Calu3 (cell line): ENCODE results near the gene RABGAP1. TPM values are rescaled to one million over a fixed set of nuclear protein-coding genes. Genes with fewer than 3 reads are reported as not detected.

ENCODE experiments used
- BruUV-seq: library from RNA; stranded (reverse); fragments of 400-500 nt; replicated peaks from 2 replicates; lab custom pipeline; 2021; lab: Mats Ljungman, UMichigan
- CTCF ChIA-PET: fragments of 300-600 bp; sonication (Branson Sonifier 250); formaldehyde crosslinking; loops from one replicate; lab custom pipeline; 2022; ENCODE audit warnings: antibody characterized with exemption; lab: Charles Lee
- DNase-seq: peaks from one replicate; pipeline ENCODE4 v3.0.0; 2022
- H3K27ac Mint-ChIP-seq: one replicate; pipeline ENCODE4 v1.8.0; 2022; ENCODE audit warnings: mixed read lengths; ENCODE audit not compliant: unreplicated experiment
- H3K27me3 Mint-ChIP-seq: one replicate; pipeline ENCODE4 v1.8.0; 2022; ENCODE audit warnings: mixed read lengths; ENCODE audit not compliant: unreplicated experiment
- H3K36me3 Mint-ChIP-seq: one replicate; pipeline ENCODE4 v1.8.0; 2022; ENCODE audit warnings: mild to moderate bottlenecking, moderate library complexity, mixed read lengths; ENCODE audit not compliant: insufficient read depth, unreplicated experiment
- H3K4me1 Mint-ChIP-seq: one replicate; pipeline ENCODE4 v1.8.0; 2022; ENCODE audit warnings: mild to moderate bottlenecking, low read depth, mixed read lengths; ENCODE audit not compliant: unreplicated experiment
- H3K4me3 Mint-ChIP-seq: one replicate; pipeline ENCODE4 v1.8.0; 2022; ENCODE audit warnings: mild to moderate bottlenecking, low read depth, moderate library complexity, mixed read lengths; ENCODE audit not compliant: unreplicated experiment
- H3K9me3 Mint-ChIP-seq: one replicate; pipeline ENCODE4 v1.8.0; 2022; ENCODE audit warnings: low read depth, mixed read lengths; ENCODE audit not compliant: unreplicated experiment
- CTCF ChIP-seq: fragments of 200-600 bp; IDR thresholded peaks from one replicate; pipeline ENCODE4 v1.8.0; 2022; ENCODE audit warnings: antibody characterized with exemption; ENCODE audit not compliant: unreplicated experiment
- intact Hi-C: fragments of 100-400 bp; cut with micrococcal nuclease; formaldehyde crosslinking; loops from one replicate; pipeline ENCODE4 v1.10.0; 2022; ENCODE audit not compliant: unreplicated experiment
- total RNA-seq: library from RNA; stranded (reverse); gene quantifications from 2 replicates; pipeline ENCODE4 v1.2.3, GENCODE V29; 2022

The RABGAP1 gene
- total RNA-seq, 1 experiment from 2014 or later = 57.9 TPM

GRCh38 chr9:123089790-123090189 is 149.0 kb downstream of the RABGAP1 start:
- Mint-ChIP-seq H3K4me1 (no peaks in the 10 kb centered on the region), H3K27ac (no peak overlapping the region), H3K27me3 (no peaks in the 10 kb centered on the region), H3K9me3 (no peaks in the 10 kb centered on the region), H3K4me3 (no peak overlapping the region), H3K36me3 (peaks cover 15% of the 10 kb centered on the region)
- intact Hi-C loops = no loop called here
- BruUV-seq = no TSS peak
- no peak for DNase-seq
- TF ChIP-seq CTCF = no peak
- CTCF ChIA-PET = no interaction called here

DNA sequence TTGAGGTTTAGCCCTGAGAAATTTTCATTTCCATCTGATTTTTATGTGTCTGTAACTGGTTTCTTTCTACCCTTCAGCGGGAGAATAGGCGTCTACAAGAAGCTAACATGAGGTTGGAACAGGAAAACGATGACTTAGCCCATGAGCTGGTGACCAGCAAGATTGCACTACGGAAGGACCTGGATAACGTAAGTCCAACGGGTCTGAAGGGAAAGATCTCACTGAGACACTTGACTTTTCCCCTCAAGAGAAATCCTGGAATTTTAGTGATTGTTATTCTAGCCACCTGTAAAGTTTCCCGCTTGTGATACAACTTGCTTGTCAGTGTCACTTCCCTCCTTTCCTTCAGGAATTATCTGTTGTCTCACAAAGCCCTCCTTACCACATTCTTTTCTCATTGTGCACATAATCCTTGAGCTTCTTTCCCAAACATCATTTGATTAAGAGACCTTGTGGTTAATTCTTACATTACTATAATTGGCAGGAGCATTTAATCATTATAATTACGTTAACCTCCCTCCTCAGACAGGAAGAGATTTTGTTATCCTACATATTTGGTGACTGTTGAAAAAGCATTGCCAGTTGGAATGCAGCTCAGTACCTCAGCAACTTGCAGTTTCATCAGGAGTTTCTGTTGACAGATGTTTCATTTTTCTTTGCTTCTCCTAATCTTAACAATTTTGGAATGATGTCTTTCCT is 149.5 kb downstream of the RABGAP1 start:
- H3K27me3 Mint-ChIP-seq = no peaks in the 10 kb centered on the region
- peaks cover 15% of the 10 kb centered on the region for H3K36me3 Mint-ChIP-seq
- H3K4me3 Mint-ChIP-seq = no peak overlapping the region
- CTCF ChIA-PET = no interaction called here
- DNase-seq = no peak
- H3K9me3 Mint-ChIP-seq = no peaks in the 10 kb centered on the region
- intact Hi-C loops = no loop called here
- H3K4me1 Mint-ChIP-seq = no peaks in the 10 kb centered on the region
- no peak for TF ChIP-seq CTCF
- H3K27ac Mint-ChIP-seq = no peak overlapping the region
- no TSS peak for BruUV-seq

DNA sequence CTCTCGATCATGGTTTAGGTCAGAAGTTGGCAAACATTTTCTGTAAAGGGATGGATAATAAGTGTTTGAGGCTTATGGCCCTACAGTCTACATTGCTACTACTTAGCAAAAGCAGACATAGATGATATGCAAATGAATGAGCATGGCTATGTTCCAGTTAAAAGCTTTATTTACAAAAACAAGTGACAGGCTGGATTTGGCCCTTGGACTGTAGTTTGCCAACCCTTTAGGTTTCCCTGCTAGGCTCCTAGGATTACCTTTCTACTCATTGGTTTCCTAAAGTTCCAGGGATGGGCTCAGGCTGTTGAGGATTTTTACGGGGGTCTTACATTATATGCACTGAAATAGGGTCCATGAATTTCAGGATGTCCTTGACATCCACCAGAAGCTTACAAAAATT is 150.1 kb downstream of the RABGAP1 start:
- no peak overlapping the region for H3K27ac Mint-ChIP-seq
- H3K9me3 Mint-ChIP-seq = no peaks in the 10 kb centered on the region
- no peaks in the 10 kb centered on the region for H3K27me3 Mint-ChIP-seq
- H3K36me3 Mint-ChIP-seq = peaks cover 13% of the 10 kb centered on the region
- intact Hi-C loops = no loop called here
- CTCF ChIA-PET = no interaction called here
- no peaks in the 10 kb centered on the region for H3K4me1 Mint-ChIP-seq
- H3K4me3 Mint-ChIP-seq = no peak overlapping the region
- no peak for DNase-seq
- no TSS peak for BruUV-seq
- no peak for TF ChIP-seq CTCF

DNA sequence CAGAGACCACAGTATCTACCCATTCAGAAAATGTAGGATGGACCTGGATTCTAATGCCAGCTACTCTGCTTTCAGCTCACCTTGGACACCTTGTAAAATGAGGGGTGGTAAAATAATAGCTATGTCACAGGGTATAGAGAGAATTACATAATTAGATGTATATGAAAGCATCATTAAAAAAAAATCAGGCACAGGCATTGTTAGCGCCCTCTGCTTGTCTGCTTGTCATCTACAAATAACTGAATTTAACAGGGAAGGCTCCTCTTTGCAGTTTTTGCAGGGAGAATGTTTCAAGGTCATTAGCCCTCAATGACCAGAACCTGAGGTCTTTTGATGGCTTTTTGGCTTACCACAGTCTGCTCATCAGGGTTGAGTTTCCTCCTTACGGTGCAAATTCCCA is 150.6 kb downstream of the RABGAP1 start:
- intact Hi-C loops = no loop called here
- Mint-ChIP-seq H3K36me3 (peaks cover 10% of the 10 kb centered on the region), H3K4me3 (no peak overlapping the region), H3K9me3 (no peaks in the 10 kb centered on the region), H3K4me1 (no peaks in the 10 kb centered on the region), H3K27ac (no peak overlapping the region), H3K27me3 (no peaks in the 10 kb centered on the region)
- CTCF ChIA-PET = no interaction called here
- DNase-seq = no peak
- no peak for TF ChIP-seq CTCF
- no TSS peak for BruUV-seq
